ENCODE results near the gene CDK14. TPM values are rescaled to one million over a fixed set of nuclear protein-coding genes. Genes with fewer than 3 reads are reported as not detected.

Gene CDK14
- total and polyA plus RNA-seq, 2 donors (not counting 3 experiments of a cell fraction or from before 2014, with no cell fraction given), result 5.5 to 34.2 TPM

GRCh38 chr7:90599892-90600555 lies 3.9 kb downstream of the CDK14 start:
- H3K36me3 ChIP-seq (ENCODE audit: control insufficient read depth in 2 of 2, extremely low read depth in 1 of 2, insufficient read depth in 2 of 2, low read length in 2 of 2), result no peaks in the 10 kb centered on the region
- DNase-seq (ENCODE audit: low read depth, low spot score) (peak; percentile 36), FAIRE-seq (peak; percentile 56)
- H3K9me1 ChIP-seq (replicated peaks; ENCODE audit: control insufficient read depth, extremely low read depth, insufficient read depth, low read length), result no peaks in the 10 kb centered on the region
- H3K9me3 ChIP-seq (replicated peaks; ENCODE audit: control insufficient read depth, insufficient read depth, low read length), result no peaks in the 10 kb centered on the region
- peak overlapping the region; percentile 29 for H3K4me2 ChIP-seq (ENCODE audit: insufficient read depth, low read length)
- intact Hi-C loops (cut with micrococcal nuclease), result loop anchor here (10.0 kb wide), 2 partner anchors 145 to 865 kb away; no protein-coding TSS in a partner anchor
- POLR2A ChIA-PET, result no interaction called here
- TF ChIP-seq EZH2 (IDR thresholded peaks at IDR 0.05; ENCODE audit: borderline replicate concordance, low read depth, low read length, severe bottlenecking) (no peak), JUN (IDR thresholded peaks at IDR 0.05; ENCODE audit: borderline replicate concordance, insufficient read depth, insufficient read length, low read depth) (no peak), GATA2 (IDR thresholded peaks at IDR 0.05; ENCODE audit: insufficient read depth, insufficient read length, low read depth, low read length) (no peak), MYC (IDR thresholded peaks at IDR 0.05; ENCODE audit: low read depth, low read length) (no peak), POLR2AphosphoS5 (IDR thresholded peaks at IDR 0.05; ENCODE audit: insufficient read depth, low read depth, low read length) (no peak), FOS (IDR thresholded peaks at IDR 0.05; ENCODE audit: borderline replicate concordance, insufficient read depth, low read length) (no peak), POLR2A (IDR thresholded peaks at IDR 0.05; ENCODE audit: low read depth, low read length) (no peak), MAX (IDR thresholded peaks at IDR 0.05; ENCODE audit: insufficient read depth, insufficient read length) (no peak), CTCF (IDR thresholded peaks at IDR 0.05; ENCODE audit: extremely low read depth in 1 of 2, insufficient read depth in 1 of 2, low read depth in 1 of 2, low read length in 2 of 2) (no peak)
- peak overlapping the region; percentile 62 for H3K27ac ChIP-seq (ENCODE audit: insufficient read depth, low read depth, low read length)
- H3K9ac ChIP-seq (replicated peaks; ENCODE audit: extremely low read depth, insufficient read depth, low read length), result no peak overlapping the region
- BruUV-seq (replicated peaks), result no TSS peak
- H4K20me1 ChIP-seq (replicated peaks; ENCODE audit: control insufficient read depth, extremely low read depth, insufficient read depth, low read length), result no peaks in the 10 kb centered on the region
- dilution Hi-C loops (cut with MboI; ENCODE audit: extremely low pct_ligation_motif_present, low sequenced_read_pairs), result no loop called here
- H2AFZ ChIP-seq (ENCODE audit: low read depth, low read length), result no peak overlapping the region
- CTCF ChIA-PET, result interaction anchor here (1.2 to 6.5 kb wide), 3 partner anchors 10 to 25 kb away, joined by 3 to 72 read pairs (median 3); no protein-coding TSS in a partner anchor
- peaks cover 39% of the 10 kb centered on the region for H3K4me1 ChIP-seq (ENCODE audit: control insufficient read depth, extremely low read depth, insufficient read depth, low read length)
- H3K4me3 ChIP-seq (replicated peaks in 1 of 3; ENCODE audit: insufficient read depth in 1 of 3, low read depth in 1 of 3, low read length in 3 of 3), result peak overlapping the region in 1 of 3 experiments; percentile 18
- no peaks in the 10 kb centered on the region for H3K27me3 ChIP-seq (ENCODE audit: control insufficient read depth in 2 of 2, insufficient read depth in 2 of 2, low read length in 2 of 2)
- H3K79me2 ChIP-seq (ENCODE audit: control insufficient read depth, insufficient read depth, low read length), result peaks cover 65% of the 10 kb centered on the region
